ENCODE measurements around the gene HGFAC. TPM values are rescaled to one million over a fixed set of nuclear protein-coding genes. Genes with fewer than 3 reads are reported as not detected.
"Not testable (repeated sequence)": the region's sequence is repeated elsewhere in the genome, so short reads cannot be mapped to it uniquely, and the experiment has no call there.

Gene HGFAC
- polyA plus RNA-seq, 3 donors, result 0.71 to 1.3 (median 0.85) TPM

- not testable (repeated sequence) for DNase-seq (ENCODE audit: low read depth in 3 of 3, low spot score in 2 of 3)
These were observed 17.4 kb downstream of the HGFAC start for GRCh38 chr4:3459156-3459555.

- no peak for DNase-seq (ENCODE audit: low read depth in 3 of 3, low spot score in 2 of 3)
These were observed 19.2 kb downstream of the HGFAC start for GRCh38 chr4:3460926-3461325.

- DNase-seq (ENCODE audit: low read depth in 3 of 3, low spot score in 2 of 3), result no peak
These were observed 19.9 kb downstream of the HGFAC start for GRCh38 chr4:3461515-3462291.

- no peak for DNase-seq (ENCODE audit: low read depth in 3 of 3, low spot score in 2 of 3)
These were observed 20.6 kb downstream of the HGFAC start for GRCh38 chr4:3462321-3462789.

- DNase-seq (ENCODE audit: low read depth in 3 of 3, low spot score in 2 of 3), result no peak
These were observed 21.1 kb downstream of the HGFAC start, which contains the start of gene DOK7 for GRCh38 chr4:3462790-3463415. Gene DOK7 (plus strand): TSS chr4:3463306. CDS start chr4:3463376, 70 bp downstream.

GRCh38 chr4:3463556-3464348, 22.0 kb downstream of the HGFAC start:
- no peak for DNase-seq (ENCODE audit: low read depth in 3 of 3, low spot score in 2 of 3)

GRCh38 chr4:3464349-3464905, 22.7 kb downstream of the HGFAC start:
- no peak for DNase-seq (ENCODE audit: low read depth in 3 of 3, low spot score in 2 of 3)

- no peak for DNase-seq (ENCODE audit: low read depth in 3 of 3, low spot score in 2 of 3)
These were observed 23.3 kb downstream of the HGFAC start for GRCh38 chr4:3464911-3465697.

GRCh38 chr4:3465698-3466671, 24.2 kb downstream of the HGFAC start:
- DNase-seq (ENCODE audit: low read depth in 3 of 3, low spot score in 2 of 3), result no peak

- DNase-seq (ENCODE audit: low read depth in 3 of 3, low spot score in 2 of 3), result no peak
These were observed 25.2 kb downstream of the HGFAC start for GRCh38 chr4:3466691-3467600.

GRCh38 chr4:3467601-3468031, 25.8 kb downstream of the HGFAC start:
- no peak for DNase-seq (ENCODE audit: low read depth in 3 of 3, low spot score in 2 of 3)

GRCh38 chr4:3468154-3468553, 26.4 kb downstream of the HGFAC start:
- no peak for DNase-seq (ENCODE audit: low read depth in 3 of 3, low spot score in 2 of 3)

- DNase-seq (ENCODE audit: low read depth in 3 of 3, low spot score in 2 of 3), result no peak
These were observed 27.0 kb downstream of the HGFAC start for GRCh38 chr4:3468804-3469203.

GRCh38 chr4:3469386-3470243, 27.8 kb downstream of the HGFAC start:
- no peak for DNase-seq (ENCODE audit: low read depth in 3 of 3, low spot score in 2 of 3)

- no peak for DNase-seq (ENCODE audit: low read depth in 3 of 3, low spot score in 2 of 3)
These were observed 28.7 kb downstream of the HGFAC start for GRCh38 chr4:3470244-3471097.

Measured in right renal cortex interstitium (tissue), 3 donors.